Measurements from ENCODE around the gene P3R3URF. TPM values are rescaled to one million over a fixed set of nuclear protein-coding genes. Genes with fewer than 3 reads are reported as not detected.

Gene P3R3URF
- total RNA-seq, 1 experiment from 2014 or later: not detected

GRCh38 chr1:46193984-46194570 is 17.8 kb upstream of the P3R3URF start:
- no peak for DNase-seq (ENCODE audit: low read depth)

- no peak for DNase-seq (ENCODE audit: low read depth)
Observed at GRCh38 chr1:46193285-46193684, 17.0 kb upstream of the P3R3URF start.

GRCh38 chr1:46192171-46192570 is 15.9 kb upstream of the P3R3URF start:
- DNase-seq (ENCODE audit: low read depth): no peak

GRCh38 chr1:46191033-46191701 is 14.9 kb upstream of the P3R3URF start:
- no peak for DNase-seq (ENCODE audit: low read depth)

- no peak for DNase-seq (ENCODE audit: low read depth)
Observed at GRCh38 chr1:46190539-46190938, 14.3 kb upstream of the P3R3URF start.

- DNase-seq (ENCODE audit: low read depth): peak; percentile 44
Observed at GRCh38 chr1:46188295-46189030, 12.2 kb upstream of the P3R3URF start.

- no peak for DNase-seq (ENCODE audit: low read depth)
Observed at GRCh38 chr1:46187106-46187869, 11.0 kb upstream of the P3R3URF start.

GRCh38 chr1:46186076-46186475 is 9.8 kb upstream of the P3R3URF start:
- DNase-seq (ENCODE audit: low read depth): no peak

- DNase-seq (ENCODE audit: low read depth): no peak
Observed at GRCh38 chr1:46184920-46185658, 8.8 kb upstream of the P3R3URF start.

- DNase-seq (ENCODE audit: low read depth): peak; percentile 34
Observed at GRCh38 chr1:46183926-46184557, 7.8 kb upstream of the P3R3URF start.

- DNase-seq (ENCODE audit: low read depth): peak; percentile 99
Observed at GRCh38 chr1:46183079-46183847, 7.0 kb upstream of the P3R3URF start.

- peak; percentile 86 for DNase-seq (ENCODE audit: low read depth)
Observed at GRCh38 chr1:46181343-46182260, 5.3 kb upstream of the P3R3URF start.

- DNase-seq (ENCODE audit: low read depth): no peak
Observed at GRCh38 chr1:46180082-46180616, 3.9 kb upstream of the P3R3URF start.

- peak; percentile 86 for DNase-seq (ENCODE audit: low read depth)
Observed at GRCh38 chr1:46179138-46180081, 3.1 kb upstream of the P3R3URF start.

- no peak for DNase-seq (ENCODE audit: low read depth)
Observed at GRCh38 chr1:46175243-46175642, 1.0 kb downstream of the P3R3URF start.

- peak; percentile 58 for DNase-seq (ENCODE audit: low read depth)
Observed at GRCh38 chr1:46174448-46175231, 1.6 kb downstream of the P3R3URF start, which contains the start of gene TSPAN1. Gene TSPAN1, plus strand, starts transcription at chr1:46175087. Its CDS starts 6,021 bp downstream, at chr1:46181108.

GRCh38 chr1:46173361-46173856 is 2.9 kb downstream of the P3R3URF start:
- DNase-seq (ENCODE audit: low read depth): no peak
